H9 (cell line): ENCODE data around the gene AURKA. TPM values are rescaled to one million over a fixed set of nuclear protein-coding genes. Genes with fewer than 3 reads are reported as not detected.

Experiments
- DNase-seq: peaks from one replicate; pipeline ENCODE4 v3.0.0-alpha.2; 2017
- H2AFZ ChIP-seq: one replicate; pipeline ENCODE4 v1.6.1; 2013; ENCODE audit warnings: mild to moderate bottlenecking, low read length, control low read depth, moderate library complexity
- H2AK5ac ChIP-seq: 2 replicates; pipeline ENCODE4 v1.6.1; 2013; ENCODE audit warnings: low read length, control low read depth, mixed read lengths; ENCODE audit not compliant: insufficient read length
- H2BK120ac ChIP-seq: one replicate; pipeline ENCODE4 v1.6.1; 2013; ENCODE audit warnings: low read depth, mild to moderate bottlenecking, low read length, control low read depth, inconsistent platforms; ENCODE audit not compliant: poor library complexity, severe bottlenecking
- H2BK12ac ChIP-seq: 2 replicates; pipeline ENCODE4 v1.6.1; 2013; ENCODE audit warnings: low read length, control low read depth, mixed read lengths, low read depth; ENCODE audit not compliant: insufficient read length
- H2BK15ac ChIP-seq: 2 replicates; pipeline ENCODE4 v1.6.1; 2013; ENCODE audit warnings: low read depth, low read length, control low read depth
- H2BK20ac ChIP-seq: one replicate; pipeline ENCODE4 v1.6.1; 2013; ENCODE audit warnings: low read depth, mild to moderate bottlenecking, low read length, control low read depth, inconsistent platforms; ENCODE audit not compliant: poor library complexity, severe bottlenecking
- H2BK5ac ChIP-seq: 2 replicates; pipeline ENCODE4 v1.6.1; 2013; ENCODE audit warnings: low read length, control low read depth, mixed read lengths; ENCODE audit not compliant: insufficient read length
- H3K14ac ChIP-seq: 2 replicates; pipeline ENCODE4 v1.6.1; 2013; ENCODE audit warnings: low read length, control low read depth; ENCODE audit not compliant: insufficient read depth
- H3K18ac ChIP-seq: 2 replicates; pipeline ENCODE4 v1.6.1; 2013; ENCODE audit warnings: low read depth, mild to moderate bottlenecking, mixed read lengths, low read length, control low read depth; ENCODE audit not compliant: insufficient read length
- H3K23ac ChIP-seq: 2 replicates; pipeline ENCODE4 v1.6.1; 2013; ENCODE audit warnings: low read length, control low read depth, mixed read lengths, low read depth; ENCODE audit not compliant: insufficient read length
- H3K23me2 ChIP-seq: 2 replicates; pipeline ENCODE4 v1.6.1; 2013; ENCODE audit warnings: low read depth, mild to moderate bottlenecking, mixed read lengths, low read length, control low read depth; ENCODE audit not compliant: insufficient read length, poor library complexity, severe bottlenecking
- H3K27ac ChIP-seq: 2 replicates; pipeline ENCODE4 v1.5.1; 2013; ENCODE audit warnings: low read length, control low read depth, mixed read lengths, low read depth; ENCODE audit not compliant: insufficient read length
- H3K27me3 ChIP-seq: 2 replicates; pipeline ENCODE4 v1.6.1; 2013; ENCODE audit warnings: low read length, control low read depth, inconsistent platforms; ENCODE audit not compliant: insufficient read depth
- H3K4ac ChIP-seq: 2 replicates; pipeline ENCODE4 v1.6.1; 2013; ENCODE audit warnings: low read depth, mild to moderate bottlenecking, control low read depth, inconsistent platforms, low read length, moderate library complexity
- H3K4me1 ChIP-seq: 2 replicates; pipeline ENCODE4 v1.6.1; 2013; ENCODE audit warnings: low read length, control low read depth, inconsistent platforms; ENCODE audit not compliant: insufficient read depth
- H3K4me2 ChIP-seq: 2 replicates; pipeline ENCODE4 v1.6.1; 2013; ENCODE audit warnings: low read length, control low read depth, mixed read lengths; ENCODE audit not compliant: insufficient read length, insufficient read depth
- H3K56ac ChIP-seq: 2 replicates; pipeline ENCODE4 v1.6.1; 2013; ENCODE audit warnings: low read depth, mild to moderate bottlenecking, mixed read lengths, low read length, control low read depth; ENCODE audit not compliant: insufficient read length
- H3K79me1 ChIP-seq: 2 replicates; pipeline ENCODE4 v1.6.1; 2013; ENCODE audit warnings: low read depth, mild to moderate bottlenecking, moderate library complexity, low read length, control low read depth, inconsistent platforms; ENCODE audit not compliant: insufficient read depth, poor library complexity, severe bottlenecking
- H3K79me2 ChIP-seq: 2 replicates; pipeline ENCODE4 v1.6.1; 2013; ENCODE audit warnings: low read length, control low read depth, inconsistent platforms; ENCODE audit not compliant: insufficient read depth
- H3K9ac ChIP-seq: 2 replicates; pipeline ENCODE4 v1.6.1; 2013; ENCODE audit warnings: low read length, control low read depth, mixed read lengths; ENCODE audit not compliant: insufficient read length; ENCODE audit errors: extremely low read depth
- H3K9me3 ChIP-seq: one replicate; pipeline ENCODE4 v1.6.1; 2013; ENCODE audit warnings: low read depth, low read length, inconsistent platforms; ENCODE audit not compliant: control insufficient read depth
- H3T11ph ChIP-seq: one replicate; pipeline ENCODE4 v1.6.1; 2013; ENCODE audit warnings: mild to moderate bottlenecking, low read length, control low read depth, inconsistent platforms
- H4K20me1 ChIP-seq: one replicate; pipeline ENCODE4 v1.6.1; 2013; ENCODE audit not compliant: control insufficient read depth, insufficient read length, insufficient read depth
- H4K5ac ChIP-seq: 2 replicates; pipeline ENCODE4 v1.6.1; 2013; ENCODE audit warnings: low read depth, mild to moderate bottlenecking, mixed read lengths, low read length, control low read depth; ENCODE audit not compliant: insufficient read length
- H4K8ac ChIP-seq: replicated peaks from 2 replicates; pipeline ENCODE4 v1.6.1; 2013; ENCODE audit warnings: low read length, control low read depth, mixed read lengths, low read depth; ENCODE audit not compliant: insufficient read length
- H4K91ac ChIP-seq: 2 replicates; pipeline ENCODE4 v1.6.1; 2013; ENCODE audit warnings: low read depth, mild to moderate bottlenecking, moderate library complexity, mixed read lengths, low read length, control low read depth; ENCODE audit not compliant: insufficient read length
- H3K27ac Mint-ChIP-seq, 3 experiments: 2 replicates in 2 of 3; 3 replicates in 1 of 3; pipeline ENCODE4 v1.8.0; 2020 to 2021; ENCODE audit warnings: mixed read lengths in 3 of 3, mild to moderate bottlenecking in 1 of 3, moderate library complexity in 1 of 3
- H3K27me3 Mint-ChIP-seq: 2 replicates; pipeline ENCODE4 v1.8.0; 2021; ENCODE audit warnings: low read depth, mild to moderate bottlenecking, moderate library complexity, mixed read lengths
- H3K36me3 Mint-ChIP-seq, 3 experiments: 2 replicates in 2 of 3; 3 replicates in 1 of 3; pipeline ENCODE4 v1.8.0; 2020 to 2021; ENCODE audit warnings: low read depth in 3 of 3, mixed read lengths in 3 of 3; ENCODE audit not compliant: insufficient read depth in 1 of 3
- H3K4me1 Mint-ChIP-seq, 2 experiments: 2 replicates each; pipeline ENCODE4 v1.8.0; 2020; ENCODE audit warnings: mixed read lengths in 2 of 2
- H3K4me3 Mint-ChIP-seq, 2 experiments: 2 replicates in 1 of 2; 3 replicates in 1 of 2; pipeline ENCODE4 v1.8.0; 2020 to 2021; ENCODE audit warnings: mild to moderate bottlenecking in 2 of 2, mixed read lengths in 2 of 2, moderate library complexity in 1 of 2
- H3K9me3 Mint-ChIP-seq, 2 experiments: 2 replicates in 1 of 2; 3 replicates in 1 of 2; pipeline ENCODE4 v1.8.0; 2020; ENCODE audit warnings: mild to moderate bottlenecking in 2 of 2, mixed read lengths in 2 of 2, moderate library complexity in 1 of 2
- total RNA-seq: library from RNA; stranded (reverse); gene quantifications from 2 replicates; pipeline ENCODE4 v1.2.1, GENCODE V29; 2021
- TF ChIP-seq, protein P1 (sequence below): fragments of 200-600 bp; sonication (generic); conservative IDR thresholded peaks from 3 replicates; pipeline ENCODE4 v1.8.0; 2021; ENCODE audit warnings: antibody characterized with exemption, mild to moderate bottlenecking

Gene AURKA
- total RNA-seq, 1 experiment from 2014 or later = 86.8 TPM

DNA sequence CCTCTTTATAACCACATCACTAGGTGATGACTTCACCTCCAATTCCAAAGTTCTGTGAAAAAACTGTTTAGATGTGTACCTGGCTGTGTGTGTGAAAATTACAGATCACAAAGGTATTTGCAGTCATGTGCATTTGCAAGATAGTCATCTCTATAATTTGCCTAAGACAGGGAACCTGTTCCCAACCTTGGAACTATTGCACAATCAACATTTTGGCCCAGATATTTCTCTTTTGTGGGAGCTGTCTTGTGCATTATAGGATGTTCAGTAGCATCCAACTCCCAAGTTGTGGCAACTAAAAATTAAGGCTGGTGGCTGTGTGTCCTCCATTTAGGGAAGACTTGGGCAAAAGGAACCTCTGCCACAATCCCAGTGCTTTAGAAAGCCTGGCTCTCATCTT lies 67.2 kb downstream of the AURKA start:
- Mint-ChIP-seq H3K4me3 (no peak overlapping the region), H3K4me1 (no peaks in the 10 kb centered on the region), H3K27me3 (peaks cover 5% of the 10 kb centered on the region; the same call in 1 of the 2 replicates), H3K36me3 (peaks cover 2 to 37% (median 10%) of the 10 kb centered on the region in 3 experiments; a peak in 5 of 7 replicates), H3K9me3 (peaks cover 81 to 91% of the 10 kb centered on the region in 2 experiments), H3K27ac (no peak overlapping the region)
- no peaks in the 10 kb centered on the region for H3K79me2 ChIP-seq
- no peak overlapping the region for H2BK20ac ChIP-seq
- no peak overlapping the region for H3K4ac ChIP-seq
- H2AFZ ChIP-seq = no peak overlapping the region
- no peak overlapping the region for H4K5ac ChIP-seq
- H3K9ac ChIP-seq = no peak overlapping the region
- H3K4me1 ChIP-seq = no peaks in the 10 kb centered on the region
- no peak overlapping the region for H3K56ac ChIP-seq
- H3K79me1 ChIP-seq = no peaks in the 10 kb centered on the region
- no peak overlapping the region for H3K27ac ChIP-seq
- DNase-seq = no peak
- H3K9me3 ChIP-seq = peaks cover 70% of the 10 kb centered on the region
- H3K27me3 ChIP-seq = no peaks in the 10 kb centered on the region
- no peak overlapping the region for H2BK5ac ChIP-seq
- no peak overlapping the region for H2BK12ac ChIP-seq
- no peaks in the 10 kb centered on the region for H3K23me2 ChIP-seq
- TF ChIP-seq, protein P1, sequence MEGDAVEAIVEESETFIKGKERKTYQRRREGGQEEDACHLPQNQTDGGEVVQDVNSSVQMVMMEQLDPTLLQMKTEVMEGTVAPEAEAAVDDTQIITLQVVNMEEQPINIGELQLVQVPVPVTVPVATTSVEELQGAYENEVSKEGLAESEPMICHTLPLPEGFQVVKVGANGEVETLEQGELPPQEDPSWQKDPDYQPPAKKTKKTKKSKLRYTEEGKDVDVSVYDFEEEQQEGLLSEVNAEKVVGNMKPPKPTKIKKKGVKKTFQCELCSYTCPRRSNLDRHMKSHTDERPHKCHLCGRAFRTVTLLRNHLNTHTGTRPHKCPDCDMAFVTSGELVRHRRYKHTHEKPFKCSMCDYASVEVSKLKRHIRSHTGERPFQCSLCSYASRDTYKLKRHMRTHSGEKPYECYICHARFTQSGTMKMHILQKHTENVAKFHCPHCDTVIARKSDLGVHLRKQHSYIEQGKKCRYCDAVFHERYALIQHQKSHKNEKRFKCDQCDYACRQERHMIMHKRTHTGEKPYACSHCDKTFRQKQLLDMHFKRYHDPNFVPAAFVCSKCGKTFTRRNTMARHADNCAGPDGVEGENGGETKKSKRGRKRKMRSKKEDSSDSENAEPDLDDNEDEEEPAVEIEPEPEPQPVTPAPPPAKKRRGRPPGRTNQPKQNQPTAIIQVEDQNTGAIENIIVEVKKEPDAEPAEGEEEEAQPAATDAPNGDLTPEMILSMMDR = no peak
- no peak overlapping the region for H3K23ac ChIP-seq
- H2BK120ac ChIP-seq = no peak overlapping the region
- no peak overlapping the region for H3T11ph ChIP-seq
- no peak overlapping the region for H4K91ac ChIP-seq
- H4K20me1 ChIP-seq = no peaks in the 10 kb centered on the region
- no peak overlapping the region for H2BK15ac ChIP-seq
- H3K4me2 ChIP-seq = no peak overlapping the region
- no peak overlapping the region for H3K18ac ChIP-seq
- H2AK5ac ChIP-seq = no peak overlapping the region
- no peak overlapping the region for H4K8ac ChIP-seq
- H3K14ac ChIP-seq = no peak overlapping the region
